ENCODE measurements around the gene CACNA2D3.

Gene CACNA2D3

DNA sequence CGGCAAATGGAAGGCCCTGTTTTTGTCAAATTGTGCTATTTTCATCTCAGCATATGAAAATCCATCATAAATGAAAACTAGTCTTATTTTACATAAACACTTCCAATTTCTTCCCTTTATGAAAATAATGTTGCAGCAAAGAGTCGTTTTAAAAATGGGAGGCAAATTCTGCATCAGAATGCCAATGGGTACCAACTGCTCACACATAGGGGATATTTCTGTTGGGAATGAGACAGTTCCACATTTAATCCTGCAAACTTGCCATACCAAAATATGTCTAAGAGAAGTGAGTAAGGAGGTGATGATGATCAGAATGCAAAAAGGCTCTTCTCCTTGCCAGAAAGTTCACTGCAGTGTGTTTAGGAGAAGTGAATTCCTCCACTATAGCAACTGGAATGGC, 391.7 kb downstream of the CACNA2D3 start:
- no peak overlapping the region for H3K4me3 ChIP-seq (ENCODE audit: low read length)
- TF ChIP-seq CTCF (conservative IDR thresholded peaks at IDR 0.05; ENCODE audit: low read length) = no peak
- no peak for DNase-seq (ENCODE audit: low read depth)

DNA sequence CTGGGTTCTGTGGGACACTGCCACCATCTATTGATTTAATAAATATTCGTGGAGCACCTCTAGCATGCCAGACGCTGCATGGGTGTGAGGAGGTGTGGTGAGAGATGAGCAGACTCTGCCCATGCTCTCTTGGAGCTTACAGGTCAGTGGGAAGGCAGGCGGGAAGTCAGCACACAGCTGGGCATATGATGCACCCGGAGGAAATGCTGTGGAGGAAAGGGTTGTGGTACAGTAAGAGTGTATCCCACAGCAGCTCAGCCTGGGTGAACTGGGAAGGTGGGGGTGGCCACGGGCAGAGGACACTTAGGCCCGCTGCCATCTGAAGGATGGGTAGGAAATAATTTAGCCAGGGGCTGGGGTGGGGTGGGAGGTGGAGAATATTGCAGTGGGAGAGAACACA, 392.1 kb downstream of the CACNA2D3 start:
- H3K4me3 ChIP-seq (ENCODE audit: low read length) = no peak overlapping the region
- TF ChIP-seq CTCF (conservative IDR thresholded peaks at IDR 0.05; ENCODE audit: low read length) = no peak
- DNase-seq (ENCODE audit: low read depth) = no peak

GRCh38 chr3:54515441-54516213, 393.3 kb downstream of the CACNA2D3 start:
- no peak for TF ChIP-seq CTCF (conservative IDR thresholded peaks at IDR 0.05; ENCODE audit: low read length)
- no peak for DNase-seq (ENCODE audit: low read depth)
- H3K4me3 ChIP-seq (ENCODE audit: low read length) = no peak overlapping the region

DNA sequence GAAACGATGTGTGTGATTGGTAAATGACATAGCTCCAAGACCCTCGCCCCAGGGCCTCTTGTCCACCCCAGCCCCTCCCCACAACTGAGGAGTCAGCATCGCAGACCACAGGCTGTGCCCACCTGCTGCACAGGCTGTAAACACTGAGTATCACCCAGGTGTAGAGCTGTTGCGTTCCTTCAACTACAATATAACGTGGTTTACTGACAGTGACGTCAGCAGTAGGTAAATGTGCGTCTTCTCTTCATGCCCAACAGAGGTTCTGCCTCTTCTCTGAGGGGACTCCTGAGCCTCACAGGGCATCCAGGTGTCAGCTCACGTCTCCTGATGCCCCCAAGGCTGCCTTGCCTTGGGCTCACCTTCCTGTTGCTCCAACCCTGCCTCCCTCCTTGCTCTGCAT, 395.1 kb downstream of the CACNA2D3 start:
- no peak for TF ChIP-seq CTCF (conservative IDR thresholded peaks at IDR 0.05; ENCODE audit: low read length)
- DNase-seq (ENCODE audit: low read depth) = no peak
- no peak overlapping the region for H3K4me3 ChIP-seq (ENCODE audit: low read length)

DNA sequence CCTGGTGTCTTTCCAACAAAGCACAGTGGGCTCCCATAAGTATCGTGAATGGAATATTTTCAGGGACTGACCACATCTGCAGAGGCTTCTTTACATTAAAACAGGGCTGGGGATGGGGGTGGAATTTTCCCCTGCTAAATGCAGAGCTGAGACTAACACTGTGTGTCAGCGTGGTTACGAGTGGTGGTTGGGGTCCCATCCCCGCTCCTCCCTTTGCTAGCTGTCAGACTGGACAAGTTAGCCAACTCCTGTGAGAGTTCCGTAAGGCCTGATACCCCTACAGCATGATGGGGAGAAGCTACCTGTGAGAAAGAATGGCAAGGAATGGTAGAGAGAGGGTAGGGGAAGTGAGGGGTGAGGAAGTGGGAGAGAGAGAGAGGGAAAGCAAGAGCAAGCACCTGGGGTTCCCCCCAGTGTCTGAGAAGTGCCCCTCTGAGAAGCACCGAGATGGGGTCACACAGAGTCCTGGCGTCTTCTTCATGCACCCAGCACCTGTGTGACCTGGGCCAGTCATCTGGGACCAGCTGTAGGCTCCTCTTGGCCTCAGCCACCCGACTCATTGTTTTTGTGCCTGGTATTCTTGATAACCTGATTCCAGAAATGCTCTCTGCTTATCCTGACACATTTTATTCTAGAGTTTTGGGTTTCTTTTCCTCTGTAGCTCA, 395.8 kb downstream of the CACNA2D3 start:
- H3K4me3 ChIP-seq (ENCODE audit: low read length) = no peak overlapping the region
- TF ChIP-seq CTCF (conservative IDR thresholded peaks at IDR 0.05; ENCODE audit: low read length) = no peak
- no peak for DNase-seq (ENCODE audit: low read depth)

GRCh38 chr3:54519493-54519892, 397.1 kb downstream of the CACNA2D3 start:
- no peak overlapping the region for H3K4me3 ChIP-seq (ENCODE audit: low read length)

More at GRCh38 chr3:54519493-54519892, 397.1 kb downstream of the CACNA2D3 start:
- no peak for DNase-seq (ENCODE audit: low read depth)
- TF ChIP-seq CTCF (conservative IDR thresholded peaks at IDR 0.05; ENCODE audit: low read length) = no peak
